MM.1S (cell line): ENCODE data around the gene BPIFB1.

ENCODE experiments used
- DNase-seq: peaks from one replicate; pipeline ENCODE4 v3.0.0-alpha.2; 2015
- H2AFZ ChIP-seq: fragments of 300-600 bp; sonication (generic); 2 replicates; pipeline ENCODE4 v1.6.0; 2016; ENCODE audit warnings: antibody characterized with exemption, low read length
- H3F3A ChIP-seq: fragments of 300-600 bp; sonication (generic); 2 replicates; pipeline ENCODE4 v1.6.1; 2016; ENCODE audit warnings: mild to moderate bottlenecking, antibody characterized with exemption, low read length, moderate library complexity, mixed read lengths; ENCODE audit not compliant: insufficient read depth
- H3K27ac ChIP-seq: fragments of 300-600 bp; sonication (generic); 2 replicates; pipeline ENCODE4 v1.5.1; 2016; ENCODE audit warnings: mild to moderate bottlenecking, low read length
- H3K27me3 ChIP-seq: fragments of 300-600 bp; sonication (generic); replicated peaks from 2 replicates; pipeline ENCODE4 v1.6.0; 2016; ENCODE audit warnings: low read length; ENCODE audit not compliant: insufficient read depth
- H3K36me3 ChIP-seq: fragments of 300-600 bp; sonication (generic); replicated peaks from 2 replicates; pipeline ENCODE4 v1.6.1; 2016; ENCODE audit warnings: mild to moderate bottlenecking, low read length, mixed read lengths; ENCODE audit not compliant: insufficient read depth
- H3K4me1 ChIP-seq: fragments of 300-600 bp; sonication (generic); 2 replicates; pipeline ENCODE4 v1.6.1; 2016; ENCODE audit warnings: low read length, mixed read lengths
- H3K4me2 ChIP-seq: fragments of 300-600 bp; sonication (generic); 2 replicates; pipeline ENCODE4 v1.6.0; 2016; ENCODE audit warnings: low read depth, low read length
- H3K4me3 ChIP-seq: fragments of 300-600 bp; sonication (generic); 2 replicates; pipeline ENCODE4 v1.5.1; 2016; ENCODE audit warnings: low read length, mixed read lengths
- H3K79me2 ChIP-seq: fragments of 300-600 bp; sonication (generic); 2 replicates; pipeline ENCODE4 v1.6.1; 2016; ENCODE audit warnings: mixed run types, low read length, mixed read lengths
- H3K9ac ChIP-seq: fragments of 300-600 bp; sonication (generic); 2 replicates; pipeline ENCODE4 v1.6.1; 2016; ENCODE audit warnings: low read length, mixed read lengths
- H3K9me2 ChIP-seq: fragments of 300-600 bp; sonication (generic); replicated peaks from 2 replicates; pipeline ENCODE4 v1.6.1; 2016; ENCODE audit warnings: mild to moderate bottlenecking, low read length, mixed read lengths; ENCODE audit not compliant: insufficient read depth
- H3K9me3 ChIP-seq: fragments of 300-600 bp; sonication (generic); replicated peaks from 2 replicates; pipeline ENCODE4 v1.6.1; 2016; ENCODE audit warnings: mild to moderate bottlenecking, low read length, mixed read lengths; ENCODE audit not compliant: insufficient read depth
- H4K20me1 ChIP-seq: fragments of 300-600 bp; sonication (generic); 2 replicates; pipeline ENCODE4 v1.6.1; 2016; ENCODE audit warnings: mild to moderate bottlenecking, low read length, moderate library complexity, mixed read lengths; ENCODE audit not compliant: insufficient read depth
- CTCF ChIP-seq: fragments of 300-600 bp; sonication (generic); IDR thresholded peaks from 2 replicates; pipeline ENCODE4 v1.5.1; 2016; ENCODE audit warnings: antibody characterized with exemption, low read length, mixed read lengths
- EZH2 ChIP-seq: fragments of 300-600 bp; sonication (generic); optimal IDR thresholded peaks from 2 replicates; pipeline ENCODE3; 2017; ENCODE audit warnings: low read depth, mild to moderate bottlenecking, antibody characterized with exemption, low read length, mixed read lengths
- EZH2phosphoT487 ChIP-seq: fragments of 300-600 bp; sonication (generic); IDR thresholded peaks from 2 replicates; pipeline ENCODE4 v1.6.1; 2018; ENCODE audit warnings: antibody characterized with exemption, low read length

BPIFB1 gene

GRCh38 chr20:33282196-33282934 is 649 bp upstream of the BPIFB1 start:
- Histone ChIP-seq H3K4me2 (no peak overlapping the region), H3K4me3 (no peak overlapping the region), H3K79me2 (no peaks in the 10 kb centered on the region), H4K20me1 (no peaks in the 10 kb centered on the region), H3K36me3 (no peaks in the 10 kb centered on the region), H3K27me3 (peaks cover 89% of the 10 kb centered on the region), H3K9me2 (no peaks in the 10 kb centered on the region), H3F3A (no peaks in the 10 kb centered on the region), H3K9ac (no peak overlapping the region), H2AFZ (no peak overlapping the region), H3K4me1 (no peaks in the 10 kb centered on the region), H3K9me3 (no peaks in the 10 kb centered on the region), H3K27ac (no peak overlapping the region)
- no peak for TF ChIP-seq EZH2phosphoT487
- TF ChIP-seq EZH2 = no peak
- TF ChIP-seq CTCF = no peak
- no peak for DNase-seq

- DNase-seq = no peak
- H3K4me2 ChIP-seq = no peak overlapping the region
- TF ChIP-seq CTCF = no peak
- TF ChIP-seq EZH2 = no peak
- no peak for TF ChIP-seq EZH2phosphoT487
- H3K9me2 ChIP-seq = no peaks in the 10 kb centered on the region
- H3K9ac ChIP-seq = no peak overlapping the region
- peaks cover 86% of the 10 kb centered on the region for H3K27me3 ChIP-seq
- no peak overlapping the region for H3K4me3 ChIP-seq
- no peaks in the 10 kb centered on the region for H3K4me1 ChIP-seq
- H2AFZ ChIP-seq = no peak overlapping the region
- H3K36me3 ChIP-seq = no peaks in the 10 kb centered on the region
- H3K27ac ChIP-seq = no peak overlapping the region
- H3K79me2 ChIP-seq = no peaks in the 10 kb centered on the region
- no peaks in the 10 kb centered on the region for H4K20me1 ChIP-seq
- no peaks in the 10 kb centered on the region for H3F3A ChIP-seq
- H3K9me3 ChIP-seq = no peaks in the 10 kb centered on the region
These were observed 1.3 kb downstream of the BPIFB1 start for GRCh38 chr20:33284284-33284683.

- no peak overlapping the region for H3K4me2 ChIP-seq
- H3F3A ChIP-seq = no peaks in the 10 kb centered on the region
- H3K4me3 ChIP-seq = no peak overlapping the region
- peaks cover 86% of the 10 kb centered on the region for H3K27me3 ChIP-seq
- H3K4me1 ChIP-seq = no peaks in the 10 kb centered on the region
- H3K27ac ChIP-seq = no peak overlapping the region
- H3K36me3 ChIP-seq = no peaks in the 10 kb centered on the region
- no peaks in the 10 kb centered on the region for H3K9me2 ChIP-seq
- TF ChIP-seq EZH2 (no peak), EZH2phosphoT487 (no peak), CTCF (no peak)
- no peak for DNase-seq
- H3K9me3 ChIP-seq = no peaks in the 10 kb centered on the region
- H3K9ac ChIP-seq = no peak overlapping the region
- H3K79me2 ChIP-seq = no peaks in the 10 kb centered on the region
- H4K20me1 ChIP-seq = no peaks in the 10 kb centered on the region
- H2AFZ ChIP-seq = no peak overlapping the region
These were observed 1.9 kb downstream of the BPIFB1 start for GRCh38 chr20:33284937-33285336.
